Fibroblast of skin of abdomen (primary cell): ENCODE data around the gene TNFAIP1.

Source experiments
- DNase-seq: peaks from one replicate; pipeline ENCODE4 v3.0.0-alpha.2; 2013

TNFAIP1 gene

DNA sequence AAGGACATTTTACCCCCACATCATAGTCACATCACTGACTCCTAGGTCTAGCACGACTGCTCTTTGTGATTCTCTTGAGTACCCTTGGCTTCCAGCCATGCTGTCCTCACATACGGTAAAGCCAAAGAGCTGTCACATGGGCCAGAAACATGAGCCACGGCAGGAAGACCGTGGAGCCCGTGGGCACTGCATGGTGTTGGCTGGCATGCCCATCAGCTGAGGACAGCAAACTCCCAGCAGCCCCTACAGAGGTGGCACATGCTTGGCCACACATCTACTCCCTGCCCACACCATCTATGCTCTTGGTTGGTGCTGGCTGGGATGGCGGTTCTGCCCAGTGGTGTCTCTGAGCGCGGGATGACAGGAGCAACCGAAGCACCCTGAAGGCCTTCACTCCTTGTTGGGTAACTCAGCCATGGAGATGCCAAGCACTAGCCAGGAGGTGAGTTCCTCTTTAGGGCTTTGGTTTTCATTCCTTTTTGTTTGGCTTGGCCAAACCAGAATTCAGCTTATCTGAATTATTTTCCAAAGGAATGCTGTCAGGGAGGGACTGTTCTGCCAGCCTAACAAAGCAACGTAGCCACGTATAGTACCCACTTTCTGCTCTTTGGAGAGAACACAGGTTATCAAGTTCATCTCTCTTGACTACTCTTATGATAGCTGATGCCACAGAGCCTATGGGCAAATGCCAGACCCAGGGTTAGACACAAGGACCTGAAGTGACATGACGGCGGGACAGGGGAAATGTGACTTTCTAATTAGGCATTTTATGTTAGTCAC is 10.0 kb downstream of the TNFAIP1 start:
- no peak for DNase-seq

GRCh38 chr17:28346199-28346580 is 10.6 kb downstream of the TNFAIP1 start:
- DNase-seq = no peak

GRCh38 chr17:28346746-28347246 is 11.2 kb downstream of the TNFAIP1 start:
- DNase-seq = no peak

GRCh38 chr17:28347261-28347891 is 11.8 kb downstream of the TNFAIP1 start:
- DNase-seq = peak; percentile 87

- no peak for DNase-seq
Measured at GRCh38 chr17:28348979-28349378, 13.4 kb downstream of the TNFAIP1 start.

DNA sequence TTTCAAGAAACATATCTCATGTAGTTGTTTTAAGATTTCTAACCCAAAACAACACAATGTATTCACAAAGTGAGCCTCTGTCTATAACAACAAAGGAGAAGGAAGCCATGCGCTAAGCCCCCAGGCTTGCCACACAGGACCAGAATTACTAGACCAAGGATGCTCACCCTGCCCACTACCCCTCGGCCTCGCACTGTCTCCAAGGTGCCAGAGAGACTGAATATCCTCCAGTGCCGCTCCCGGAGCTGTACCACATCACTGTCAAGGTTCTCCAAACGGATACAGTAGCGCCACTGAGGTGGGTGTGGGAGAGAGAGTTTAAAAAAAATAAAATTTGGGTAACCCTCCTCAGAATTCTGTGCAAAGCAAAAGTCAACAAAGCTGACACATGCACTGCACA is 14.7 kb downstream of the TNFAIP1 start:
- DNase-seq = no peak

DNA sequence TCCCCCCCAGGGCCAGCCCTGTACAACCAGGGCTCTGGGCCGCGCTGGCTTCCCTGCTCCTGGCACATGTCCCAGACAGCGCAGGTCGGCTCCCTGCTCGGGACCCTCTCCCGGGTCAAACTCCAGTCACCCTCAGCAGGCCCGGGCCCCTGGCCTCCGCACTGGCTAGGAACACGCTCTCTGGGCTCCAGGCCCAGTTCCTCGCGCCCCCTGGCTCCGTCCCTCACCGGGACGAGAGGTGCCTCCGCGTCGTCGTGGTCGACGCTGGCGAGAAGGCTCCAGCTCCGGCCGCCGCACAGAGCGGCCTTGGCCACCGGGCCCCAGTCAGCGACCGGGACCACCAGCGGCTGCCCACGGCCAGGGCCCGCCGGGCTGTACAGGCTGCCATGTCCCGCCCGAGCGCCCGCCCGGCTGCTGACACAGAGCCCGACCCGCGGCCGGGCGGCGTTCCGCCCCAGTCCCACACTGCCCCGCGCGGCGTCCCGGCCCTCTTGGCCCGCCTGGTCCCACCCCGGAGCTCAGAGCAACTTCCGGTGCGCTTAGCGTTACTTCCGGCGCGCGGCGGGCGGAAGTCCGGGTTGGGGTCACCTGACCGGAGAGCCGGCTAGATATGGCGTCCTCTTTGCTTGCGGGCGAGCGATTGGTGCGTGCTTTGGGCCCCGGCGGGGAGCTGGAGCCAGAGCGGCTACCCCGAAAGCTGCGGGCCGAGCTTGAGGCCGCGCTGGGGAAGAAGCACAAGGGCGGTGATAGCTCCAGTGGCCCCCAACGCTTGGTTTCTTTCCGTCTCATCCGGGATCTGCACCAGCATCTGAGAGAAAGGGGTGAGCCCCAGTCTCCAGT is 21.7 kb downstream of the TNFAIP1 start, which contains the start of gene POLDIP2:
Gene POLDIP2, minus strand, starts transcription at position 467 of the 840 bp plus-strand sequence. Its CDS starts 79 bp downstream, at position 388.
- DNase-seq = peak; percentile 95

GRCh38 chr17:28357901-28358197 is 22.3 kb downstream of the TNFAIP1 start:
- DNase-seq = no peak

DNA sequence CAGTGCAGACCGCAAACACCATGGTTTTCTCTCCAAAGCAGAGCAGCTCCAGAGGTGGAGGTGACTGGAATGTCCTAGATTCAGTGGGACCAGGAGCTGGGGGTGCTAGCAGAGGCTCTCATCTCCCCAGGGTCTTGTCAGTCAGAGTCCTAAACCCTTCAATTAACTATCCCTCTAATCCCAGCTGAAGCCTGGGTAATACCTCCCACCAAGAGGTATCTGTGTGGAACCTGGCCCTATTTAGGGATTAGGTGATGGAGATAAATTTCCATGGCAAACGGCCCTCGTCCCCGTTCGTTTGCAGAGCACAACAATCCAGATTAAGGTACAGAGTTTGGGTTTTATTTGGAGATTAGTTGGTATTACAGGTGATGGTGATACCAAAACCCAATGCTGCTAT is 27.6 kb downstream of the TNFAIP1 start:
- no peak for DNase-seq

DNA sequence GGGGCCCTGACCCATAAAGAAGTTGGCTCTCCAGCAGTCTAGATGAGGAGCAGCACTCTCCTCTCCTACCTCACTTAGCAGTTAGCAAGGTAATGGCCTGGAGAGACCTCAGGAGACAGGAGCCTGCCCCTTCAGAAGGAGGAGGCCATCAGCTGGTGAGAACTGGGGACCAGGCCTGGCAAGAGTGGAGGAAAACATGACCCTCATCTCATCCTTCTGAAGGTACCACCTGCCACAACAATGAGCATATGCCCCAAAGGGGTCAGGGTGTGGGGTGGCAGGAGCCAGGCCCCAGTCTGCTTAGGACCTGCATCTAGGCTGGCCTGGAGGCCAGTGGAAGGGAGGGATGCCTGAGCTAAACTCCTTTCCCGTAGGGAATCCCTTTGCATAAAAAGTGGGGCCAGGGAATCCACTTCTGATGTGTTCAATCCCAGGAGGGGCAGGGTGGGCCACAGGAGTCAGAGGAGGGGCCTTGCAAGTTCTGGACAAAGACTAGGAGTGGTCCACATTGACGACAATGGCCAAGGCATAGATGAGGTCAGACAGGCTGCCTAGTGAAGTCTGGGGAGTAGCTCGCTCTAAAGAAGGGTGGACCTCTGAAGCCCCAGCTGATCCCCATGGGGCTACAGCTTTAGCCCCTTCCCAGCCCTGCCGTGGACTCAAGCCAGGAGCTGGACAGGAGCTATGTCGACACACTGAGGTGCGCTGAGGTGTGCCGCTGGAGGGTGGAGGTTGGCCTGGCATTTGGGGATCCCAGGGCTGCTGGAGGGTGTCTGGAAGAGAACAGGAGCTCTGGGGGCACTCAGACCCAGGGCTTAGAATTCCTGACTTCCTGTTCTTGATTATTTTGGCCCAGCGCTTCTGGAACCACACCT is 28.5 kb downstream of the TNFAIP1 start:
- DNase-seq = no peak

DNA sequence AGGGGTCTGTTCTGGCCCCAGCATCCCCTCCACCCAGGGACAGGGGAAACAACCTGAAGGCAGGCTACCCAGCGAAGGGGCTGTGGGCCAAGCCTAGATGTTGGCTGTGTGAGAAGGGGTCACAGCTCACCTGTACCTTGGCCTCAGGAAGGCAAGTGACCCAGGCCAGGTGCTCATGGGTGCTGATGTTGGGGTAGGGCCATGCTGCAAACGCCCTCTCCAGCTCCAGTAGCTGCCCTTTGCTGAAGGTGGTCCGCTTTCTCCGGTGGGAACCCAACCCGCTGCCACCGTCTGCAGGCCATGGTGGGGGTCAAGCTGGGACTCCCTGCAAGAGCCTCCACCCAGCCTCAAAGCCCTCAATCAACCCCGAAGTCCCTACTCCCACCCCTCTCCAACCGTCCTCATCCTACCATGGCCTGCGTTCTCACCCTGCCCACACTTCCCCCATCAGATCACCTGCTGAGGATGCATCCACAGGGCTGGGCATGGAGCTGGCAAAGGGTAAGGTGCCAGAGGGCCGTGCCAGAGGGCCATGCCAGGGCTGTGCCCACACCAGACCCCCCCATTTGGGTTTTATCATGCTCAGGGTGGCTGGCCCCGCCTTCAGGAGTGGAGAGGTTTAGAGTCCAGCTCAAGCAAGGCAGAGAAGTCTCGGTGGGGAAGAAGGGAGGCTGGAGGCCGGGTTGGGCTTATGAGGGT is 29.3 kb downstream of the TNFAIP1 start, which contains the start of gene SEBOX:
Gene SEBOX, minus strand, starts transcription at position 535 of the 699 bp plus-strand sequence. Its CDS starts 48 bp downstream, at position 487.
- no peak for DNase-seq

DNA sequence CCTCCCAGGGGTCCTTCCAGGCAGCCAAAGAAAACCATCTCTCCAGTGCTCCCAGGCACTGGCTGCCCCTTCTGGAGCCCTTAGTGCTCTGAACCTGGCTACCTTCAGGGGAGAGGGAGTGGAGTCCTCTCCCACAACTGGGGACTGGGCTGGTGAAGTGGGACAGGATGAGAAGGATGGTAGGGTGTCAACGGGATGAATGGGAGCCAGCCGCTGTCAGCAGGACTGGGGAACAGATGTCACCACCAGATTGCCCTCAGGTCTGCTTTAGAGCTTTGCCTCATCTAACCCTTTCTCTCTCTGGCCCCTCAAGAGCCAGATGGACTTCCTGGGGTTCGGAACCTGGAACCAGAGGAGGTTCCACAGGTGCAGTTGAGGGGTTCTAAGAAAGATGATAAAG is 29.9 kb downstream of the TNFAIP1 start:
- no peak for DNase-seq

- no peak for DNase-seq
Measured at GRCh38 chr17:28366605-28367004, 31.0 kb downstream of the TNFAIP1 start.

DNA sequence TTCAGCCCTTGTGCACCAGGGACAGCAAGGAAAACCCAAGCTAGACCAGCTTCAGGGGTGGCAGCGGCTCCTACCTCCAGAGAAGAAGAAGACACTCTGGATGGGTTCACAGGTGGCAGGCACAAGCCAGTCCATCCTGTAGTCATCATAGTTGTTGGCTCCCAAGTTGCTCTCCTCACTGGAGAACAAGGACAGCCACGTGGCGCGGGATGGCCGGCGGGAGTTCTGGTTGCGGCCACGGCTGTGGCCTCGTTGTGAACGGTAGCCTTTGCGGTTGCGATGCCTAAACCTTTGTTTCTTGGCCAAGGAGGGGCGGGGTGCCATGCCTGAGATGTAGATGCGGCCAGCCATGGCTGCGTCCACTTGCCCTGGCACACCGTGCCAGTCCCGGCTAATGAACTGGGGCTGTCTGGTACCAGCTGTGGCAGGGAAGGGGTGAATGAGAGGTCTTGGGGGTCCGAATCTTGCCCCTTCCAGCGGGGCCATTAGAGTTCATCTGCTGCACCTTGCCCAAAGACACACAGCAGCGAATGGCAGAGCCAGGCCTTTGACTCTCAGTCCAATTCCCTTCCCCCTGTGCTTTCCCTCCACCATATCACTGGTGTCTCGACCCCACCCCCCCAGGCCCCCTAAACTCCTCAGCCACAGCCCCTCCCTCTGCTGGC is 32.2 kb downstream of the TNFAIP1 start:
- DNase-seq = no peak

DNA sequence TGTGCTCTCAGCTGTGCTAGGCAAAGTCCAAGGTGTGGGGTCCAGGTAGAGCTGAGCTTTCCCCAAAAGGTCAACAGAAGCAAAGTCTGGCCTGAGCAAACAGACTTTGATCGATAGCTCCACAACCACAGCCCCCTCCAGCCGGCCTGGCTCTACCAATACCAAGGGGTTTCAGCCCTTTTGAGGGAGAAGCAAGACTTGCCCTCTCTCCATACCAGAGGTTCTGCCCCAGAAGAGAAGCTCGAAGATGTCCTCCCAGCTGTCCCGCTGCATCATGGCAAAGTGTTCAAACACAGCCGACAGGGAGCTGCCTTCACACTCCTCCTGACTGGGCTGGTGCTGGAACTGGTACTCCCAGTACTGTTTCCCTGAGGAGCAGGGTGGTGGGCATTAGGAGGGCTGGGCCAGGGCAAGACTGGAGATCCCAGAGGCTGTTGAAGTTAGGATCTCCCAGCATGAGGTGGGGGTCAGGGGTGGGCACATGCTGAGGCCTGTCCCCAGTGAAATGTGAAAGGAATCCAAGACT is 32.8 kb downstream of the TNFAIP1 start:
- no peak for DNase-seq

GRCh38 chr17:28368915-28369683 is 33.5 kb downstream of the TNFAIP1 start:
- DNase-seq = no peak

DNA sequence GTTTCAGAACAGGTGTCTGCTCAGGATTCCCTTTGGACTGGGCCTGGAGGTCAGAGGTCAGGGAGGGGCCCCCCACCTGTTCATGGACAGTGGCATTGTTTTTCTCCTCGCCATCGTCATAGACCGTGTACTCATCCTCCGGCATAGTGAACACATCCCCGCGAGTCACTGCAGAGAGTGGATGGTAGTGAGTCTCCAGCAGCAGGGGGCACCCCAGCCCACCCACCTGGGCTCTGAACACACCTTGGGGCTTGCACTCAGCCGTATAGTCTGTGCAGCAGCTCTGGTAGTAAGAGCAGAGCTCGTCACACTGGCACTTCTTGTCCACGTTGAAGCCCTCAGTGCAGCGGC is 34.1 kb downstream of the TNFAIP1 start:
- DNase-seq = no peak

DNA sequence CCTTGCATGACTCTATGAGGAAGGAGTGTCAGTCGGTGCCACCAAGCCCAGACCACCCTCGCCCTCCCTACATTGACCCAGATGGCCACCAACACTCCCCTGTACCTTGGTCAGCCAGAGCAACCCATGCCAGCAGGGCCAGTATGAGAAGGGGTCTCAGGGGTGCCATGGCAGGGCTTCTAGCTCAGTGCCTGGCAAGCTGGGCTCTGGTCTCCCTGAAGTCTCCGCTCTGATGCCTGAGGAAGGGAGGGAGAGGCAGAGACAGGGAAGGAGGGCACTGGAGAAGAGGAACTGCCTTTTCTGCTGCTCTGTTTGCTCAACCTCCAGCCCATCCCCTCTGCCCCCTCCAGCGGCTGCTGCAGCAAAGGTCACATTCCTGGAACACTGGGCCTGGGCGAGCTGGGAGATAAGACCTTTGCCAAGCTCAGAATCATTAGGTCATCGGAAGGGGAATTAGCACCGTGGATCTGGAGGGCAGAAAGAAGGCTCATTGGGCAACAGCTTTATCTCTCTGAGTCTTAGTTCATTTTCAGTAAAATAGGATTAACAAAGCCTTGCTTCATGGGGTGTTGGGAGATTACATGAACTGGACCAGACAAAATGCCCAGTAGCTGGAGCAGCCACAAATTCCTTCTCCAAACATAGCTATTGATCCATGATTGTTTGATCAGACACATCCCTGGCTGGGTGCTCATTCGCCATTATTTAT is 34.6 kb downstream of the TNFAIP1 start, which contains the start of gene VTN:
Gene VTN, minus strand, starts transcription at position 273 of the 709 bp plus-strand sequence. Its CDS starts 104 bp downstream, at position 169.
- peak; percentile 12 for DNase-seq

- DNase-seq = no peak
Measured at GRCh38 chr17:28370744-28371103, 35.2 kb downstream of the TNFAIP1 start.
